ENCODE data around the gene NDUFAB1. TPM values are rescaled to one million over a fixed set of nuclear protein-coding genes. Genes with fewer than 3 reads are reported as not detected.
A peak's percentile ranks its signal among the peaks of the same experiment; 100 is the strongest.
"Not testable (repeated sequence)": the region's sequence is repeated elsewhere in the genome, so short reads cannot be mapped to it uniquely, and the experiment has no call there.

Gene NDUFAB1
- polyA plus RNA-seq (2013, experiment 1 of 2) = 160 TPM
- polyA plus RNA-seq (2013, experiment 2 of 2) = 148 TPM

DNA sequence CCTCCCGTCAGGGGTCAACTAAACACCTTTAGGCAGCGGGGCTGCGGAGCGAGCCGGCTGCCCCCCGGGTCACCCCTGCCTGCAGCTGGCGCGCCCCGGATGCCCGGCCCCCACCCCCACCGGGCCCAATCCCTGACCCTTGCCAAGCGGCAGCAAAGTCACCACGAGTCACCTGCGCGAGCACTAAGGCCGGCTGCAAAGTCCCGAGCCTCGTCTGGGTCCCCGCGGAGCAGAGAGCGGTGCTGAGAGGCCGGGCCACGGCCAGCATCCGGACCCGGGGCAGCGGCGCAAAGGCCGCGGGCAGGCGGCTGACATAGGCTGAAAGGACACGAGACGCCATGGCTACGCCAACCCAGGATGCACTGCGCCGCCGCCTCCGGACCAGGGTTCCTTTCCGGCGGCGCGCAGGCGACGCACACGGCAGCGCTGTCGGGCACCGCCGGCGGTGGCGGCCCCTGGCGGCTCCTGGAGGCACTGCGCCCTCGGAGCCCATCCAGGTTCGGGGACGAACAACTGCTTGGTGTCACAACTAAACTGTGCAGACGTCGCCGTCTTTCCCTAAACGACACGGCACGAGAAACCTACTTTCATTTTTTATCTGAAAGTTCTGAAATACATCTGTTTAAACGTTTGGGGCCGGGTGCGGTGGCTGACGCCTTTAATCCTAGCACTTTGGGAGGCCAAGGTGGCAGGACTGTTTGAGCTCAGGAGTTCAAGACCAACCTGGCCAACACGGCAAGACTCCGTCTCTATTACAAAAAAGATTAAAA, at the start of gene NDUFAB1:
Gene NDUFAB1 (minus strand): TSS at position 366 of the 770 bp plus-strand sequence. CDS start 26 bp downstream, at position 340.
- H3K9me3 ChIP-seq (ENCODE audit: insufficient read depth, low read depth, low read length) = no peaks in the 10 kb centered on the region
- H3K4me3 ChIP-seq (ENCODE audit: low read length) = peak within 1 kb of the TSS; percentile 88
- H3K36me3 ChIP-seq (ENCODE audit: insufficient read depth, low read length) = peaks cover 31% of the 10 kb centered on the region
- WGBS = 2% methylated on average over 65 of the region's 67 CpGs
- peak within 1 kb of the TSS; percentile 93 for H3K9ac ChIP-seq (ENCODE audit: low read depth, low read length)
- peaks cover 14% of the 10 kb centered on the region for H3K4me1 ChIP-seq (ENCODE audit: insufficient read depth, low read length)
- no peaks in the 10 kb centered on the region for H3K27me3 ChIP-seq (ENCODE audit: insufficient read depth, low read length)
- H3K27ac ChIP-seq (ENCODE audit: low read depth, low read length) = peak within 1 kb of the TSS; percentile 83

DNA sequence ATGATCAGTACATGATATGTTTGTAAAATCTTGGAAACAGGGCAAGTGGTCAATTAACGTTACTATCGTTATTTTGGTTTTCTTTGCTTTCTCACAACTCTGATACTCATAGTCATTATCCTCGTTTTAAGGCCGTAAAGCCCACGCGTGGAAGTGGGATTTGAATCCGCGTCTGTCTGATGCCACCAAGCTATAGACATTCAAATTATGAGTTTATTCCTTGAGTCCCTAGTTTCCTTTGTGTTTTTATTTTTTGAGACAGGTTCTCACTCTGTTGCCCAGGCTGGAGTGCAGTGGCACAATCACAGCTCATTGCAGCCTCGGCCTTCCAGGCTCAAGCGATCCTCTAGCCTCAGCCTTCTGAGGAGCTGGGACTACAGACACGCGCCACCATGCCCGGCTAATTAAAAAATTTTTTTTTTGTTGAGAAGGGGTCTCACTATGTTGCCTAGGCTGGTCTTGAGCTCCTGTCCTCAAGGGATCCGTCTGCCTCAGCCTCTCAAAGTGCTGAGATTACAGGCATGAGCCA, 46.2 kb upstream of the NDUFAB1 start:
- Histone ChIP-seq H3K4me3 (ENCODE audit: low read length) (peak overlapping the region; percentile 87), H3K4me1 (ENCODE audit: insufficient read depth, low read length) (no peaks in the 10 kb centered on the region; the same call in 1 of the 2 replicates), H3K36me3 (ENCODE audit: insufficient read depth, low read length) (peaks cover 49% of the 10 kb centered on the region), H3K9ac (ENCODE audit: low read depth, low read length) (peak overlapping the region; percentile 66; the same call in 1 of the 2 replicates), H3K27me3 (ENCODE audit: insufficient read depth, low read length) (no peaks in the 10 kb centered on the region), H3K27ac (ENCODE audit: low read depth, low read length) (no peak overlapping the region), H3K9me3 (ENCODE audit: insufficient read depth, low read depth, low read length) (no peaks in the 10 kb centered on the region)
- 66% methylated on average over 14 of the region's 14 CpGs for WGBS

DNA sequence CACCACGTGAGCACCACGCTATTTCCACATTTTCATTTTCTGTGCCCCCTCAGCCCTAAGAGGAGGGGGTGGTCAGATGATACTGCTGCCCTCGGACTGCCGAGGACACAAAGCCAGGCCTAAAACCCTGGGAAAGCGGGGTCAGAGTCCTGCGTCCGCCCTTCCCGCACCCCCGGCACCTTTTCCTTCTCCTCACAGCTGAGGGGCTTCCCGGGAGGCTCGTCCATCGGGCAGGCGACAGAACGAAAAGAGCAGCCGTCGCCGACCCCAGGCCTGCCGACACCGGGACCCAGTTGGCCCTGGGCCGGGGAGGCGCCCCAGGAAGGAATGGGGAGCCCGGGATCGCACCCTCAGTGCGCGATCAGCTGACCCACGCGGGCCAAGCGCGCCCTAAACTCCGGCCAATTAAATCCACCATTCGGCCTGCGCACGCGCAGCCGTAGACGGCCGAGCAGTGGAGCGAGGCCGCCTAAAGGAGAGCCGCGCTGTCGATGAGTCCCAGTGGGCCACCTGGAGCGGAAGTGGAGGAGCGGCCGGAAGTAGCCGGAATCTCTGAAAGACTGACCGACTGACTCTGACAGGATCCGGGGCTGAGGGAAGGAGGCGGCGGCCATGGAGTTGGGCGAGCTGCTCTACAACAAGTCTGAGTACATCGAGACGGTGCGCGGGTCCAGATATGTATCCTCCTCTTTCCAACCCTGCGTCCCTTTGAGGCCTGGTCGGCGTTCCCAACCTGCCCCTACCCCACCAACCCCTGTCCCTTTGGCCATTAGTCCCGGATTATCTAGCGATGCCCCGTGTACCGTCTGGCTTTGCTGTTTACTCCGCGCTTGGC, 45.0 kb upstream of the NDUFAB1 start, which contains the start of the genes DCTN5 and PALB2:
Gene DCTN5 (plus strand): TSS at position 536 of the 835 bp plus-strand sequence. CDS start 77 bp downstream, at position 613.
Gene PALB2 (minus strand): TSS at position 380 of the 835 bp plus-strand sequence. CDS start 153 bp downstream, at position 227.
- H3K4me1 ChIP-seq (ENCODE audit: insufficient read depth, low read length) = no peaks in the 10 kb centered on the region; the same call in 1 of the 2 replicates
- H3K4me3 ChIP-seq (ENCODE audit: low read length) = peak within 1 kb of the TSS; percentile 87
- H3K9ac ChIP-seq (ENCODE audit: low read depth, low read length) = peak within 1 kb of the TSS; percentile 93
- no peaks in the 10 kb centered on the region for H3K27me3 ChIP-seq (ENCODE audit: insufficient read depth, low read length)
- no peaks in the 10 kb centered on the region for H3K9me3 ChIP-seq (ENCODE audit: insufficient read depth, low read depth, low read length)
- peak within 1 kb of the TSS; percentile 91 for H3K27ac ChIP-seq (ENCODE audit: low read depth, low read length)
- H3K36me3 ChIP-seq (ENCODE audit: insufficient read depth, low read length) = peaks cover 49% of the 10 kb centered on the region
- under 1% methylated on average over 64 of the region's 64 CpGs for WGBS

DNA sequence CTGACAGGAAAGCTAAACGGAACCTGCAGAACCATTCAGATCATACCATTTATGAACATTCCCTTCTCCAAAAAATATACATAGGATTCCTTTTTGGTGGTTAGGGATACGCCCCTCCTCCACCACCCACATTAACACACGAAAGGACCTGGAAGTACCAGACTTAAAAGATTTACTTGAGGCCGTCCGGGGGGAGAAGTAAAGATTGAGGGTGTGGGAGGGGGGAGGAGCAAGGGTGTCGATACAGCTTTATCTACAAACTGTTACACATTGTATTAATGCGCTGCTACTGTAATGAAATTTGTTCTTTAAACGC, 44.5 kb upstream of the NDUFAB1 start:
- Histone ChIP-seq H3K4me1 (ENCODE audit: insufficient read depth, low read length) (no peaks in the 10 kb centered on the region; the same call in 1 of the 2 replicates), H3K27me3 (ENCODE audit: insufficient read depth, low read length) (no peaks in the 10 kb centered on the region), H3K27ac (ENCODE audit: low read depth, low read length) (peak overlapping the region; percentile 91), H3K4me3 (ENCODE audit: low read length) (peak overlapping the region; percentile 87), H3K9me3 (ENCODE audit: insufficient read depth, low read depth, low read length) (no peaks in the 10 kb centered on the region), H3K36me3 (ENCODE audit: insufficient read depth, low read length) (peaks cover 49% of the 10 kb centered on the region), H3K9ac (ENCODE audit: low read depth, low read length) (peak overlapping the region; percentile 93)
- 0% methylated on average over 2 of the region's 8 CpGs for WGBS

DNA sequence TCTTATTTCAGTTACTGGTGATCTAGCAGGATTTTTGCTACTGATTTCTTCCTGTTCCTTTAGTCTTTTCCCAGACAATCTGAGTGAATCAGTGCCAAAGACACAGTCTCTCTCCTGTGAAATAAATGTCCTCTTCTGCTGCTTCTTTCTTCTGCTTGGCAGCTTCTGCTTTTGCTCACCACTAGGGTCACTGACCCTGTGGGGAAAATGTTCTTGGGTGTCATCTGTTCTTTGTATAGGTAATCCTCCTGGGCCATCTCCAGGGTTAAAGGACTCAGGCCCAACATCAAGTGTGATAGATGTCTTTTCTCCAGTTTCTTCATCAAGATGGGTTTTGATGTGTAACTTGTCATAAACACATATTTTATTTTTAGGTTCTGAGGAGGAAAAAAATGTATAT, 39.8 kb upstream of the NDUFAB1 start:
- Histone ChIP-seq H3K9ac (ENCODE audit: low read depth, low read length) (no peak overlapping the region), H3K27me3 (ENCODE audit: insufficient read depth, low read length) (no peaks in the 10 kb centered on the region), H3K9me3 (ENCODE audit: insufficient read depth, low read depth, low read length) (no peaks in the 10 kb centered on the region), H3K36me3 (ENCODE audit: insufficient read depth, low read length) (peaks cover 70% of the 10 kb centered on the region), H3K4me3 (ENCODE audit: low read length) (no peak overlapping the region), H3K4me1 (ENCODE audit: insufficient read depth, low read length) (no peaks in the 10 kb centered on the region), H3K27ac (ENCODE audit: low read depth, low read length) (no peak overlapping the region)

DNA sequence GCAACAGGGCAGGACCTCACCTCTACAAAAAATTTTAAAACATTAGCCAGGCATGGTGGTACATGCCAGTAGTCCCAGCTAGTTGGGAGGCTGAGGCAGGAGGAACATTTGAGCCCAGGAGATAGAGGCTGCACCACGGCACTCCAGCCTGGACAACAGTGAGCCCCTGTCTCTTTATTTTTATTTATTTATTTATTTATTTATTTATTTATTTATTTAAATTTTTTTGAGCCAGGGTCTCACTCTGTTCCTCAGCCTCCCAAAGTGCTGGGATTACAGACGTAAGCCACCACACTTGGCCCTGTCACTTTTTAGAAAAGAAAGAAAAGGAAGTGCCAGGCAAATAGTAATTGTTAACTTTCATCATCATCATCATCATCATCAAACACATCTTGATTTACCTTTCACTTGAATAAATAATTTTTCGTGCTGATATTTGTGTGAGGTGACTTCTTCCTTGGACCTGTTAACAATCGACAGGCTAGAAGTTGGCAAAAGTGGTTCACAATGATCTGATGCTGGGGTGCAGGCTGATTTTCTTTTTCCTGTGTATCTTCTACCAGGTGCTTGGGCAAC, 38.4 kb upstream of the NDUFAB1 start:
- H3K4me3 ChIP-seq (ENCODE audit: low read length) = no peak overlapping the region
- peaks cover 82% of the 10 kb centered on the region for H3K36me3 ChIP-seq (ENCODE audit: insufficient read depth, low read length)
- 95% methylated on average over 3 of the region's 4 CpGs for WGBS
- no peak overlapping the region for H3K27ac ChIP-seq (ENCODE audit: low read depth, low read length)
- H3K9me3 ChIP-seq (ENCODE audit: insufficient read depth, low read depth, low read length) = no peaks in the 10 kb centered on the region
- no peaks in the 10 kb centered on the region for H3K4me1 ChIP-seq (ENCODE audit: insufficient read depth, low read length)
- no peaks in the 10 kb centered on the region for H3K27me3 ChIP-seq (ENCODE audit: insufficient read depth, low read length)
- H3K9ac ChIP-seq (ENCODE audit: low read depth, low read length) = no peak overlapping the region

DNA sequence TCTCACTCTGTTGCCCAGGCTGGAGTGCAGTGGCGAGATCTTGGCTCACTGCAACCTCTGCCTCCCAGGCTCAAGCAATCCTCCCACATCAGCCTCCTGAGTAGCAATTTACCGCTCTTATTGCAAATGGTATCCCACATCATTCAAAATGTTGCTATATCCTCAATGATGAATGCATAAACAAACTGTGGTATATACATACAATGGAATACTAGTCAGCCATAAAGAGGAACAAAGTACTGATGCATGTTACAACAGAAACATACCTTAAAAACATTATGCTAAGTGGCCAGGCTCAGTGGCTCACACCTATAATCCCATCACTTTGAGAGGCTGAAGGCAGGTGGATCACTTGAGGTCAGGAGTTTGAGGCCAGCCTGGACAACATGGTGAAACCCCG, 35.8 kb upstream of the NDUFAB1 start:
- not testable (repeated sequence) for H3K27me3 ChIP-seq (ENCODE audit: insufficient read depth, low read length); H3K4me3 ChIP-seq (ENCODE audit: low read length); H3K27ac ChIP-seq (ENCODE audit: low read depth, low read length); H3K9ac ChIP-seq (ENCODE audit: low read depth, low read length); H3K4me1 ChIP-seq (ENCODE audit: insufficient read depth, low read length); H3K9me3 ChIP-seq (ENCODE audit: insufficient read depth, low read depth, low read length)
- WGBS = 89% methylated on average over 3 of the region's 3 CpGs
- peaks cover 87% of the 10 kb centered on the region for H3K36me3 ChIP-seq (ENCODE audit: insufficient read depth, low read length)

DNA sequence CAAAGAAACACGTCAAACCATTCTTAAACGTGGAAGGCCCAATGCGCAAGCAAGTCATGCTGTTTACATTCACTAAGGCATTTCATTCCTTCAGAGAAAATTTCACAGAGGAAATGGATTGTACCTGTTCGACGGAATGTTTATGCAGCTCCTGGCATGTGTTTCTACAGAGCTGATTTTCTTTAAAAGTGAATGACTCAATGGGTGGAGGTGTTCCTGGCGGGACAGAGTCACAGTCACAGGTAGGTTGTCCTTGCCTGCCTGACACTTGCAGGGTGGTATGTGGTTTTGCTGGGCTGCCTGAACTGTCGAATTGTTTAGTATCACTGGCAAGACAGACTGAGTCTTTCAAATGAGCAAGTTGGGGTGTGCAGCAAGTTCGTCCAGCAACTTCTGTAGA, 33.4 kb upstream of the NDUFAB1 start:
- Histone ChIP-seq H3K4me1 (ENCODE audit: insufficient read depth, low read length) (no peaks in the 10 kb centered on the region), H3K27me3 (ENCODE audit: insufficient read depth, low read length) (no peaks in the 10 kb centered on the region), H3K9me3 (ENCODE audit: insufficient read depth, low read depth, low read length) (no peaks in the 10 kb centered on the region), H3K27ac (ENCODE audit: low read depth, low read length) (no peak overlapping the region), H3K4me3 (ENCODE audit: low read length) (no peak overlapping the region), H3K9ac (ENCODE audit: low read depth, low read length) (no peak overlapping the region), H3K36me3 (ENCODE audit: insufficient read depth, low read length) (peaks cover 85% of the 10 kb centered on the region)
- WGBS = 95% methylated on average over 8 of the region's 8 CpGs

DNA sequence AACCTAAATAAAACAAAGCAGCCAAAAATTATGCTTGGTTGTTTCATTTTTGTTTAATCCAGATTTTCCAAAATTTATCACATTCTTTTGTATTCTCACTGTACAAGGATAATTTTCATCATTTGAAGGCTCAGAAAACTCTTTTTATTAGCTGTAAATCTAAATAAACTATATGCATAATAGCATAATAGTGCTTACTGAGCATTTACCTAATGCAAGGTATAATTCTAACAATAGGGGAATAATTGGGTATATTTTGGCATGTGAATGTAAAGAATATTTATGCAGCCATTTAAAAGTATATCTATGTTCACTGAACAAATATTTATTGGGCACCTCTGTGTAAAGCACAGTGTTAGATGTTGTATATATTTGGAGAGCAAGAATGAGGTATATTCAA, 28.0 kb upstream of the NDUFAB1 start:
- no peak overlapping the region for H3K4me3 ChIP-seq (ENCODE audit: low read length)
- H3K9ac ChIP-seq (ENCODE audit: low read depth, low read length) = no peak overlapping the region
- no peaks in the 10 kb centered on the region for H3K9me3 ChIP-seq (ENCODE audit: insufficient read depth, low read depth, low read length)
- no peak overlapping the region for H3K27ac ChIP-seq (ENCODE audit: low read depth, low read length)
- peaks cover 91% of the 10 kb centered on the region for H3K36me3 ChIP-seq (ENCODE audit: insufficient read depth, low read length)
- H3K27me3 ChIP-seq (ENCODE audit: insufficient read depth, low read length) = no peaks in the 10 kb centered on the region
- H3K4me1 ChIP-seq (ENCODE audit: insufficient read depth, low read length) = no peaks in the 10 kb centered on the region

DNA sequence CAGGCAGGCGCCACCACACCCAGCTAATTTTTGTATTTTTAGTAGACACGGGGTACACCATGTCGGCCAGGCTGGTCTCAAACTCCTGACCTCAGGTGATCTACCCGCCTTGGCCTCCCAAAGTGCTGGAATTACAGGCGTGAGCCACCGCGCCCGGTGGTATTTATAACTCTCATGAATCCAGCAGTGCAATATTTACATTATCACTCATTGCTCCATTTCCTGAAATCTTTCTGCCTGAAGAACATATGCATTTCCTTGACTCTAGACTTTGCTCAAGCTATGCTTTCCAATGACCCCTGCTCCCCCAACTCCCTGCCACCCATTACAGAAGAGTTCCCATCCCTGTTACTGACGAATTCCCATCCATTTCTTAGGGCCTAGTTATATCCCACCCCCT, 19.7 kb upstream of the NDUFAB1 start:
- H3K9ac ChIP-seq (ENCODE audit: low read depth, low read length) = no peak overlapping the region
- no peaks in the 10 kb centered on the region for H3K9me3 ChIP-seq (ENCODE audit: insufficient read depth, low read depth, low read length)
- WGBS = 95% methylated on average over 9 of the region's 9 CpGs
- no peak overlapping the region for H3K27ac ChIP-seq (ENCODE audit: low read depth, low read length)
- H3K4me1 ChIP-seq (ENCODE audit: insufficient read depth, low read length) = no peaks in the 10 kb centered on the region
- no peak overlapping the region for H3K4me3 ChIP-seq (ENCODE audit: low read length)
- H3K27me3 ChIP-seq (ENCODE audit: insufficient read depth, low read length) = no peaks in the 10 kb centered on the region
- peaks cover 79% of the 10 kb centered on the region for H3K36me3 ChIP-seq (ENCODE audit: insufficient read depth, low read length)

DNA sequence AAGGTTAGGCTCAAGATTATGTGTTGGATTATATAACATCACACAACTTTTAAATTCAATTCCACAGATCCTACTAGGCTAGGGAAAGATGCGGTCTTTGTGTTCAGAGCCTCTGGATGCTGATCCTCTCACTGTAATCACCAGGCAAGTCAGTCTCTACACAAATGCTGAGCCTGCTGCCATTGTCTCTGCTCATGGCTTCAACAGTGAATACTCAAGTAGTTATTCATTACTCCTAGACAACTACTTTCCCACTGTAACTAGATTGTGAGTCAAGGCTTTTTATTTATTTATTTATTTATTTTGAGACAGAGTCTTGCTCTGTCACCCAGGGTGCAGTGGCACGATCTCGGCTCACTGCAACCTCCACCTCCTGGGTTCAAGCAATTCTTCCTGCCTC, 15.8 kb upstream of the NDUFAB1 start:
- Histone ChIP-seq H3K9me3 (ENCODE audit: insufficient read depth, low read depth, low read length) (no peaks in the 10 kb centered on the region), H3K36me3 (ENCODE audit: insufficient read depth, low read length) (peaks cover 68% of the 10 kb centered on the region), H3K27me3 (ENCODE audit: insufficient read depth, low read length) (no peaks in the 10 kb centered on the region), H3K4me1 (ENCODE audit: insufficient read depth, low read length) (no peaks in the 10 kb centered on the region), H3K27ac (ENCODE audit: low read depth, low read length) (no peak overlapping the region), H3K4me3 (ENCODE audit: low read length) (no peak overlapping the region), H3K9ac (ENCODE audit: low read depth, low read length) (no peak overlapping the region)
- WGBS = 100% methylated on average over 3 of the region's 3 CpGs
